HepG2 (cell line): ENCODE measurements around the gene CASKIN1. TPM values are rescaled to one million over a fixed set of nuclear protein-coding genes. Genes with fewer than 3 reads are reported as not detected.

ENCODE experiments used
- ATF7 ChIP-seq, 2 experiments: fragments of 450-650 bp in 1 of 2; sonication (generic) in 1 of 2; formaldehyde crosslinking in 1 of 2; IDR thresholded peaks; 2 replicates each; pipeline versions ENCODE4 v1.4.0 to v1.6.1; 2016 to 2020; ENCODE audit warnings: antibody characterized with exemption in 1 of 2, mild to moderate bottlenecking in 1 of 2, missing genetic modification reagents in 1 of 2
- CEBPZ ChIP-seq: IDR thresholded peaks from 2 replicates; pipeline ENCODE4 v1.6.1; 2012; ENCODE audit warnings: low read length, improper control_type of control experiment
- RNF2 ChIP-seq: fragments of 450-650 bp; conservative IDR thresholded peaks from 2 replicates; pipeline ENCODE4 v1.6.1; 2016; ENCODE audit warnings: low read depth
- SAP130 ChIP-seq: IDR thresholded peaks from 2 replicates; pipeline ENCODE4 v1.6.1; 2016; ENCODE audit warnings: low read depth
- U2AF1 ChIP-seq: fragments of 200-400 bp; formaldehyde crosslinking; optimal IDR thresholded peaks from 2 replicates; pipeline ENCODE3; 2017; ENCODE audit warnings: mild to moderate bottlenecking, low read depth, low read length
- UBTF ChIP-seq: sonication (generic); formaldehyde crosslinking; IDR thresholded peaks from 2 replicates; pipeline ENCODE4 v1.4.0; 2020; ENCODE audit warnings: mild to moderate bottlenecking, missing genetic modification reagents
- ZNF382 ChIP-seq: sonication (generic); formaldehyde crosslinking; IDR thresholded peaks from 2 replicates; pipeline ENCODE4 v1.5.0; 2020; ENCODE audit warnings: missing genetic modification reagents, mild to moderate bottlenecking, borderline replicate concordance
- ZNF44 ChIP-seq: sonication (generic); formaldehyde crosslinking; IDR thresholded peaks from 2 replicates; pipeline ENCODE4 v1.5.1; 2020; ENCODE audit warnings: mild to moderate bottlenecking, missing genetic modification reagents
- ZNF724P ChIP-seq: sonication (generic); formaldehyde crosslinking; IDR thresholded peaks from 2 replicates; pipeline ENCODE4 v1.8.0; 2022; ENCODE audit warnings: missing genetic modification reagents, borderline replicate concordance
- polyA plus RNA-seq, 8 experiments: library from polyadenylated mRNA; depleted of rRNA in 3 of 8; stranded (reverse) in 7 of 8; unstranded in 1 of 8; fragments of >200 nt; fragmentation: Illumina TruSeq in 4 of 8; extraction: Trizol in 4 of 8; gene quantifications; 2 replicates each; pipeline versions ENCODE4 v1.2.1 to v1.2.3, GENCODE V29; 2011 to 2016; ENCODE audit warnings: low read depth in 4 of 8, missing spikeins in 1 of 8, mixed read lengths in 1 of 8; ENCODE audit not compliant: insufficient read depth in 1 of 8
- total RNA-seq, 5 experiments: library from RNA; depleted of rRNA; stranded (reverse); fragments of >200 nt; fragmentation: Illumina TruSeq; extraction: Trizol; gene quantifications; 2 replicates each; pipeline ENCODE4 v1.2.3, GENCODE V29; 2016; ENCODE audit warnings: low read depth in 1 of 5
- TF ChIP-seq, protein P1 (sequence below): sonication (generic); formaldehyde crosslinking; IDR thresholded peaks from 2 replicates; pipeline ENCODE4 v1.4.0; 2020; ENCODE audit warnings: mild to moderate bottlenecking, low read depth, missing genetic modification reagents
- TF ChIP-seq, protein P2 (sequence below): sonication (generic); formaldehyde crosslinking; IDR thresholded peaks from 2 replicates; pipeline ENCODE4 v1.5.0; 2020; ENCODE audit warnings: mild to moderate bottlenecking, missing genetic modification reagents, borderline replicate concordance
- TF ChIP-seq, protein P3 (sequence below): sonication (generic); formaldehyde crosslinking; IDR thresholded peaks from 2 replicates; pipeline ENCODE4 v1.5.0; 2020; ENCODE audit warnings: missing genetic modification reagents
- TF ChIP-seq, protein P4 (sequence below): sonication (generic); formaldehyde crosslinking; IDR thresholded peaks from 2 replicates; pipeline ENCODE4 v1.8.0; 2022; ENCODE audit warnings: missing genetic modification reagents, mild to moderate bottlenecking, inconsistent platforms, borderline replicate concordance

The CASKIN1 gene
- total and polyA plus RNA-seq, 2 of the 13 experiments (the other 11 are each of a cell fraction or from before 2014, with no cell fraction given), result 1.2 to 2.2 TPM

DNA sequence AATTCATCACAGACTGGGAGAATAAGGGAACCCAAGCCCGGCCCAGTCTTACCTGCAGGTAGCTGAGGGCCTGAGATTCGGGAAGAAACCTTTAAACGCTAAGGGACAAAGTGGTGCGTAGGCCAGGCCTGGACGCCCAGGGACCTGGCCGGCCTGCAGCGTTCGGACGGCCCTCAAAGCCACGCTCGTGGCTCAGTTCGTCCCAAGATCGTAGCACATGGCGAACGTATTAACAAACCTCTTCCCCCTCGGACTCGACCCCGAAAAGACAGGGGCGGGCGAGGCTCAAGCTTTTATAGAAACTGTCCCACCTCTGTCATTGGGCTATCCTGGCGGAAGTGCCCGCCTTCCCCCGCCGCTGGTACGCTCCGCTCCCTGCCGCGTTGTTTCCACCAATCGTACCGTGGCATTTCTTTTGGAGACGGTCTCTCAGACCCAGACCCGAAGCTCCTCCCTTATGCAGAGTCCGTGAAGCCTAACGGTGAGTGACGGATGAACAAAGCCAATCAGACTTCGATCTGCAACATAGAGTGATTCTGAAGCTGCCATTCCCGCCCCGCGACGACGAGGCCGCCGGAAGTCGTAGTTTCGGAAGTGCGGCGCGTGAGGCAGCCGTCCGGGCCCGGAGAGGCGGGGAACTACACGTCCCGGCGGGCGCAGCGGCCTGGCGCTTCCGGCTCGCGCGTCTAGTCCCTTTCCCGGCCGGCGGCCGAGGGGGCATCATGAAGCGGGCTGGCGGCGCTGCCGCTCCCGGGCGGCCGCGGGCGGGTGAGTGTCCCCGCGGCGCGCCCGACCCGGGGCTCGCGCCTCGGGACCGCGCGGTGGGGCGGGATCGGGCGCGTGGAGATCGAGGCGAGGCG lies 41.1 kb downstream of the CASKIN1 start, which contains the start of gene TRAF7 (continued):
- TF ChIP-seq CEBPZ (no peak), RNF2 (no peak), UBTF (CRISPR knock-in tag) (peak; percentile 59), U2AF1 (peak; percentile 94), ZNF724P (CRISPR knock-in tag) (no peak), SAP130 (CRISPR knock-in tag) (peak; percentile 94), ATF7 (IDR thresholded peaks at IDR 0.05) (no peak), ATF7 (CRISPR knock-in tag; IDR thresholded peaks at IDR 0.05) (no peak), ZNF44 (CRISPR knock-in tag) (peak; percentile 45), ZNF382 (CRISPR knock-in tag) (no peak)
- TF ChIP-seq, protein P1, sequence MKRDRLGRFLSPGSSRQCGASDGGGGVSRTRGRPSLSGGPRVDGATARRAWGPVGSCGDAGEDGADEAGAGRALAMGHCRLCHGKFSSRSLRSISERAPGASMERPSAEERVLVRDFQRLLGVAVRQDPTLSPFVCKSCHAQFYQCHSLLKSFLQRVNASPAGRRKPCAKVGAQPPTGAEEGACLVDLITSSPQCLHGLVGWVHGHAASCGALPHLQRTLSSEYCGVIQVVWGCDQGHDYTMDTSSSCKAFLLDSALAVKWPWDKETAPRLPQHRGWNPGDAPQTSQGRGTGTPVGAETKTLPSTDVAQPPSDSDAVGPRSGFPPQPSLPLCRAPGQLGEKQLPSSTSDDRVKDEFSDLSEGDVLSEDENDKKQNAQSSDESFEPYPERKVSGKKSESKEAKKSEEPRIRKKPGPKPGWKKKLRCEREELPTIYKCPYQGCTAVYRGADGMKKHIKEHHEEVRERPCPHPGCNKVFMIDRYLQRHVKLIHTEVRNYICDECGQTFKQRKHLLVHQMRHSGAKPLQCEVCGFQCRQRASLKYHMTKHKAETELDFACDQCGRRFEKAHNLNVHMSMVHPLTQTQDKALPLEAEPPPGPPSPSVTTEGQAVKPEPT (CRISPR knock-in tag), result no peak
- TF ChIP-seq, protein P2, sequence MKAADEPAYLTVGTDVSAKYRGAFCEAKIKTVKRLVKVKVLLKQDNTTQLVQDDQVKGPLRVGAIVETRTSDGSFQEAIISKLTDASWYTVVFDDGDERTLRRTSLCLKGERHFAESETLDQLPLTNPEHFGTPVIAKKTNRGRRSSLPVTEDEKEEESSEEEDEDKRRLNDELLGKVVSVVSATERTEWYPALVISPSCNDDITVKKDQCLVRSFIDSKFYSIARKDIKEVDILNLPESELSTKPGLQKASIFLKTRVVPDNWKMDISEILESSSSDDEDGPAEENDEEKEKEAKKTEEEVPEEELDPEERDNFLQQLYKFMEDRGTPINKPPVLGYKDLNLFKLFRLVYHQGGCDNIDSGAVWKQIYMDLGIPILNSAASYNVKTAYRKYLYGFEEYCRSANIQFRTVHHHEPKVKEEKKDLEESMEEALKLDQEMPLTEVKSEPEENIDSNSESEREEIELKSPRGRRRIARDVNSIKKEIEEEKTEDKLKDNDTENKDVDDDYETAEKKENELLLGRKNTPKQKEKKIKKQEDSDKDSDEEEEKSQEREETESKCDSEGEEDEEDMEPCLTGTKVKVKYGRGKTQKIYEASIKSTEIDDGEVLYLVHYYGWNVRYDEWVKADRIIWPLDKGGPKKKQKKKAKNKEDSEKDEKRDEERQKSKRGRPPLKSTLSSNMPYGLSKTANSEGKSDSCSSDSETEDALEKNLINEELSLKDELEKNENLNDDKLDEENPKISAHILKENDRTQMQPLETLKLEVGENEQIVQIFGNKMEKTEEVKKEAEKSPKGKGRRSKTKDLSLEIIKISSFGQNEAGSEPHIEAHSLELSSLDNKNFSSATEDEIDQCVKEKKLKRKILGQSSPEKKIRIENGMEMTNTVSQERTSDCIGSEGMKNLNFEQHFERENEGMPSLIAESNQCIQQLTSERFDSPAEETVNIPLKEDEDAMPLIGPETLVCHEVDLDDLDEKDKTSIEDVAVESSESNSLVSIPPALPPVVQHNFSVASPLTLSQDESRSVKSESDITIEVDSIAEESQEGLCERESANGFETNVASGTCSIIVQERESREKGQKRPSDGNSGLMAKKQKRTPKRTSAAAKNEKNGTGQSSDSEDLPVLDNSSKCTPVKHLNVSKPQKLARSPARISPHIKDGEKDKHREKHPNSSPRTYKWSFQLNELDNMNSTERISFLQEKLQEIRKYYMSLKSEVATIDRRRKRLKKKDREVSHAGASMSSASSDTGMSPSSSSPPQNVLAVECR, result peak; percentile 93
- TF ChIP-seq, protein P3, sequence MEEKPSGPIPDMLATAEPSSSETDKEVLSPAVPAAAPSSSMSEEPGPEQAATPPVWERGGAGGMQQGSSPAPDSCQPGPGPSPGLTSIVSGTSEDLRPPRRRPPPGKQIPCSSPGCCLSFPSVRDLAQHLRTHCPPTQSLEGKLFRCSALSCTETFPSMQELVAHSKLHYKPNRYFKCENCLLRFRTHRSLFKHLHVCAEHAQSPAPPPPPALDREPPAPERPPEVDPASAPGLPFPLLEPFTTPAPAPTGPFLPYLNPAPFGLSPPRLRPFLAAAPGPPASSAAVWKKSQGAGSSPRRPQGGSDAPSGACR, result 0 out of 2 replicates have a peak, but pooled peaks have one; percentile 60
- TF ChIP-seq, protein P4, sequence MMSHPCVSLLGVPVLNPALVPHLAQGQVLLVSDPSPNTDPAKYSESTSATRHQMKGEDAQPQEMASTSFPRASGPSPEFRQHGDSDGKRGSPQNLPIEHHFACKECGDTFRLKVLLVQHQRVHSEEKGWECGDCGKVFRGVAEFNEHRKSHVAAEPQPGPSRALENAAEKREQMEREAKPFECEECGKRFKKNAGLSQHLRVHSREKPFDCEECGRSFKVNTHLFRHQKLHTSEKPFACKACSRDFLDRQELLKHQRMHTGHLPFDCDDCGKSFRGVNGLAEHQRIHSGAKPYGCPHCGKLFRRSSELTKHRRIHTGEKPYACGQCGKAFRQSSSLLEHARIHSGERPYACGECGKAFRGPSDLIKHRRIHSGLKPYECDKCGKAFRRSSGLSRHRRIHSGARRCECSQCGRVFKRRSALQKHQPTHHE, result peak; percentile 78; the same call in 1 of the 2 replicates
